SK-N-SH treated with all-trans-retinoic acid at 6 μM for 48 hours (cell line): ENCODE results near the gene AUTS2.

ENCODE experiments used
- ATAC-seq: fragments of 200-7000 bp; cut with Tn5 transposase; 3 replicates; pipeline ENCODE4 v1.9.1; 2020; ENCODE audit warnings: mild to moderate bottlenecking, moderate library complexity
- ARNTL ChIP-seq: fragments of 450-650 bp; formaldehyde crosslinking; IDR thresholded peaks from 2 replicates; pipeline ENCODE4 v1.5.0; 2020; ENCODE audit warnings: low read depth, mild to moderate bottlenecking, moderate library complexity, borderline replicate concordance
- BACH2 ChIP-seq: fragments of 250-450 bp; sonication (Bioruptor Pico); IDR thresholded peaks from 2 replicates; pipeline ENCODE4 v1.9.0; 2021; ENCODE audit warnings: mild to moderate bottlenecking, borderline replicate concordance
- CSDC2 ChIP-seq: fragments of 250-450 bp; sonication (Bioruptor Pico); IDR thresholded peaks from 2 replicates; pipeline ENCODE4 v1.5.0; 2020; ENCODE audit warnings: mild to moderate bottlenecking, moderate library complexity
- ESRRG ChIP-seq: fragments of 250-450 bp; sonication (Bioruptor Pico); IDR thresholded peaks from 2 replicates; pipeline ENCODE4 v1.6.1; 2021; ENCODE audit warnings: mild to moderate bottlenecking
- GLIS3 ChIP-seq: fragments of 250-450 bp; sonication (Bioruptor Pico); IDR thresholded peaks from 2 replicates; pipeline ENCODE4 v1.5.0; 2020; ENCODE audit warnings: mild to moderate bottlenecking, moderate library complexity
- ISL1 ChIP-seq: fragments of 250-450 bp; sonication (Bioruptor Pico); IDR thresholded peaks from 2 replicates; pipeline ENCODE4 v2.1.2; 2022; ENCODE audit warnings: mild to moderate bottlenecking, moderate library complexity
- OSR1 ChIP-seq: fragments of 250-450 bp; sonication (Bioruptor Pico); IDR thresholded peaks from 2 replicates; pipeline ENCODE4 v1.8.0; 2022; ENCODE audit warnings: moderate library complexity, mild to moderate bottlenecking, inconsistent platforms
- PPARA ChIP-seq: fragments of 250-450 bp; sonication (Bioruptor Pico); IDR thresholded peaks from 2 replicates; pipeline ENCODE4 v1.5.0; 2020; ENCODE audit warnings: mild to moderate bottlenecking, borderline replicate concordance
- RARB ChIP-seq: fragments of 250-450 bp; sonication (Bioruptor Pico); IDR thresholded peaks from 2 replicates; pipeline ENCODE4 v1.8.0; 2021; ENCODE audit warnings: mild to moderate bottlenecking, moderate library complexity
- SNAI2 ChIP-seq: fragments of 250-450 bp; sonication (Bioruptor Pico); IDR thresholded peaks from 2 replicates; pipeline ENCODE4 v1.5.0; 2020; ENCODE audit warnings: mild to moderate bottlenecking, moderate library complexity
- TCF4 ChIP-seq: fragments of 250-450 bp; sonication (Bioruptor Pico); IDR thresholded peaks from 2 replicates; pipeline ENCODE4 v1.8.0; 2021; ENCODE audit warnings: mild to moderate bottlenecking, moderate library complexity, borderline replicate concordance
- TOX ChIP-seq: fragments of 250-450 bp; sonication (Bioruptor Pico); IDR thresholded peaks from 2 replicates; pipeline ENCODE4 v1.8.0; 2021; ENCODE audit warnings: mild to moderate bottlenecking, moderate library complexity, borderline replicate concordance
- ZC3H10 ChIP-seq: fragments of 250-450 bp; sonication (Bioruptor Pico); IDR thresholded peaks from 2 replicates; pipeline ENCODE4 v1.5.1; 2021; ENCODE audit warnings: mild to moderate bottlenecking, moderate library complexity
- ZFP3 ChIP-seq: fragments of 250-450 bp; sonication (Bioruptor Pico); IDR thresholded peaks from 2 replicates; pipeline ENCODE4 v1.5.0; 2020; ENCODE audit warnings: mild to moderate bottlenecking, moderate library complexity
- ZFP30 ChIP-seq: fragments of 450-650 bp; formaldehyde crosslinking; IDR thresholded peaks from 2 replicates; pipeline ENCODE4 v1.5.0; 2022; ENCODE audit warnings: mild to moderate bottlenecking, moderate library complexity
- ZNF565 ChIP-seq: fragments of 450-650 bp; formaldehyde crosslinking; conservative IDR thresholded peaks from 2 replicates; pipeline ENCODE4 v1.5.0; 2020; ENCODE audit warnings: low read depth, mild to moderate bottlenecking, moderate library complexity
- ZNF70 ChIP-seq: fragments of 450-650 bp; formaldehyde crosslinking; IDR thresholded peaks from 2 replicates; pipeline ENCODE4 v1.5.0; 2020; ENCODE audit warnings: mild to moderate bottlenecking, moderate library complexity
- ZNF8 ChIP-seq: fragments of 450-650 bp; formaldehyde crosslinking; IDR thresholded peaks from 2 replicates; pipeline ENCODE4 v1.5.0; 2020; ENCODE audit warnings: mild to moderate bottlenecking, moderate library complexity
- TF ChIP-seq, protein P1 (sequence below): fragments of 250-450 bp; sonication (Bioruptor Pico); IDR thresholded peaks from 2 replicates; pipeline ENCODE4 v1.5.1; 2021; ENCODE audit warnings: mild to moderate bottlenecking, moderate library complexity
- TF ChIP-seq, protein P2 (sequence below): fragments of 250-450 bp; sonication (Bioruptor Pico); IDR thresholded peaks from 2 replicates; pipeline ENCODE4 v1.5.1; 2020; ENCODE audit warnings: low read depth, mild to moderate bottlenecking, moderate library complexity
- TF ChIP-seq, protein P3 (sequence below): fragments of 250-450 bp; sonication (Bioruptor Pico); IDR thresholded peaks from 2 replicates; pipeline ENCODE4 v1.8.0; 2021; ENCODE audit warnings: low read depth, mild to moderate bottlenecking, moderate library complexity, borderline replicate concordance
- TF ChIP-seq, protein P4 (sequence below): fragments of 250-450 bp; sonication (Bioruptor Pico); IDR thresholded peaks from 2 replicates; pipeline ENCODE4 v1.8.0; 2020; ENCODE audit warnings: mild to moderate bottlenecking, moderate library complexity, borderline replicate concordance
- TF ChIP-seq, protein P5 (sequence below): fragments of 250-450 bp; sonication (Bioruptor Pico); IDR thresholded peaks from 2 replicates; pipeline ENCODE4 v1.5.0; 2020; ENCODE audit warnings: mild to moderate bottlenecking, moderate library complexity

AUTS2 gene

DNA sequence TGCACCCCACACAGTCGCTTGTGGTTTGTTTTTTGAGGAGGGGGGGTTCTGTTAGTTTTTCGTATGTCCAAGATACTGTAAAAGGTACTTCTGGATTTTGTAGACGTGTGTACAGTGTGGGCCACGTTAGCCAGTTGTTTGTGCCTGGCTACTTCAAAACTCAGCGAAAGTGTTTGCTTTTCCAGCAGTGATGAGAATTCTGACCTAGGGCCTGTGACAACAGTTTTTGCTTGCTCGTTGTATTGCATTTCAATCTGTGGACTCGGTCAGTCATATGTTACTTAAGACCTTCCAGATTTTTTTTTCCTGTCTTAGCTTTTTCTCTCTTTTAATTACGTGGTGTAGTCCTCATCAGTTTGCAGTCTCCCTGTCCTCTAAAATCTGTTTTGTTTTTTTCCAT lies 1194.8 kb downstream of the AUTS2 start:
- ATAC-seq: no peak
- TF ChIP-seq GLIS3 (CRISPR knock-in tag) (no peak), CSDC2 (CRISPR knock-in tag) (no peak), BACH2 (CRISPR knock-in tag) (no peak), ZC3H10 (CRISPR knock-in tag) (no peak), RARB (no peak), SNAI2 (CRISPR knock-in tag) (no peak), PPARA (CRISPR knock-in tag) (no peak), ZNF8 (CRISPR knock-in tag) (no peak), ESRRG (CRISPR knock-in tag) (no peak), OSR1 (CRISPR knock-in tag) (no peak), TOX (CRISPR knock-in tag) (no peak), TCF4 (CRISPR knock-in tag) (no peak), ZFP3 (CRISPR knock-in tag) (no peak), ISL1 (CRISPR knock-in tag) (no peak), ZNF565 (CRISPR knock-in tag) (no peak), ZNF70 (no peak)
- TF ChIP-seq, protein P1, sequence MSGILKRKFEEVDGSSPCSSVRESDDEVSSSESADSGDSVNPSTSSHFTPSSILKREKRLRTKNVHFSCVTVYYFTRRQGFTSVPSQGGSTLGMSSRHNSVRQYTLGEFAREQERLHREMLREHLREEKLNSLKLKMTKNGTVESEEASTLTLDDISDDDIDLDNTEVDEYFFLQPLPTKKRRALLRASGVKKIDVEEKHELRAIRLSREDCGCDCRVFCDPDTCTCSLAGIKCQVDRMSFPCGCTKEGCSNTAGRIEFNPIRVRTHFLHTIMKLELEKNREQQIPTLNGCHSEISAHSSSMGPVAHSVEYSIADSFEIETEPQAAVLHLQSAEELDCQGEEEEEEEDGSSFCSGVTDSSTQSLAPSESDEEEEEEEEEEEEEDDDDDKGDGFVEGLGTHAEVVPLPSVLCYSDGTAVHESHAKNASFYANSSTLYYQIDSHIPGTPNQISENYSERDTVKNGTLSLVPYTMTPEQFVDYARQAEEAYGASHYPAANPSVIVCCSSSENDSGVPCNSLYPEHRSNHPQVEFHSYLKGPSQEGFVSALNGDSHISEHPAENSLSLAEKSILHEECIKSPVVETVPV (CRISPR knock-in tag): no peak
- TF ChIP-seq, protein P2, sequence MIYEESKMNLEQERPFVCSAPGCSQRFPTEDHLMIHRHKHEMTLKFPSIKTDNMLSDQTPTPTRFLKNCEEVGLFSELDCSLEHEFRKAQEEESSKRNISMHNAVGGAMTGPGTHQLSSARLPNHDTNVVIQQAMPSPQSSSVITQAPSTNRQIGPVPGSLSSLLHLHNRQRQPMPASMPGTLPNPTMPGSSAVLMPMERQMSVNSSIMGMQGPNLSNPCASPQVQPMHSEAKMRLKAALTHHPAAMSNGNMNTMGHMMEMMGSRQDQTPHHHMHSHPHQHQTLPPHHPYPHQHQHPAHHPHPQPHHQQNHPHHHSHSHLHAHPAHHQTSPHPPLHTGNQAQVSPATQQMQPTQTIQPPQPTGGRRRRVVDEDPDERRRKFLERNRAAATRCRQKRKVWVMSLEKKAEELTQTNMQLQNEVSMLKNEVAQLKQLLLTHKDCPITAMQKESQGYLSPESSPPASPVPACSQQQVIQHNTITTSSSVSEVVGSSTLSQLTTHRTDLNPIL: no peak

DNA sequence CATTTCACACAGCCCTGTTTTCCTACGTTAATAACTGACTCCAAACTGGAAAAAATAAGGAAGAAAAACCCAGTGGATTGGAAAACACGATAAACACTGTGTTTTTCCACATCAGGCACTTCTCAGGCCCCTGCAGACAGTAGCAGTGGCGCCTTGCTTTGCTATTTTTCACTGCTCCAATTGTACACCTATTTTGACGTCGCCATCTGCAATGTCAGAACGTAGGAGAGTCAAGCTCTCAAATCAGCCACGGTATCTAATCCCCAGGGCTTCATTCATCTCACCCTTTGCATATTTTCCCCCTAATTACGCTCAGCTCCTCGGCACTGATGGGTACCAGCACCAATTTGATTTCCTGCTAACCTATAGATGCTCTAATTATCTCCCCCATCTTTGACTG lies 1195.5 kb downstream of the AUTS2 start:
- ATAC-seq: no peak
- TF ChIP-seq ISL1 (CRISPR knock-in tag): no peak
- no peak for TF ChIP-seq ESRRG (CRISPR knock-in tag)
- TF ChIP-seq, protein P3, sequence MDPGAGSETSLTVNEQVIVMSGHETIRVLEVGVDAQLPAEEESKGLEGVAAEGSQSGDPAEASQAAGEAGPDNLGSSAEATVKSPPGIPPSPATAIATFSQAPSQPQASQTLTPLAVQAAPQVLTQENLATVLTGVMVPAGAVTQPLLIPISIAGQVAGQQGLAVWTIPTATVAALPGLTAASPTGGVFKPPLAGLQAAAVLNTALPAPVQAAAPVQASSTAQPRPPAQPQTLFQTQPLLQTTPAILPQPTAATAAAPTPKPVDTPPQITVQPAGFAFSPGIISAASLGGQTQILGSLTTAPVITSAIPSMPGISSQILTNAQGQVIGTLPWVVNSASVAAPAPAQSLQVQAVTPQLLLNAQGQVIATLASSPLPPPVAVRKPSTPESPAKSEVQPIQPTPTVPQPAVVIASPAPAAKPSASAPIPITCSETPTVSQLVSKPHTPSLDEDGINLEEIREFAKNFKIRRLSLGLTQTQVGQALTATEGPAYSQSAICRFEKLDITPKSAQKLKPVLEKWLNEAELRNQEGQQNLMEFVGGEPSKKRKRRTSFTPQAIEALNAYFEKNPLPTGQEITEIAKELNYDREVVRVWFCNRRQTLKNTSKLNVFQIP (CRISPR knock-in tag): no peak
- no peak for TF ChIP-seq GLIS3 (CRISPR knock-in tag)
- TF ChIP-seq ZNF70: no peak
- TF ChIP-seq ZFP30 (CRISPR knock-in tag): no peak
- TF ChIP-seq OSR1 (CRISPR knock-in tag): no peak
- TF ChIP-seq RARB: no peak
- TF ChIP-seq PPARA (CRISPR knock-in tag): no peak
- TF ChIP-seq TOX (CRISPR knock-in tag): no peak
- TF ChIP-seq SNAI2 (CRISPR knock-in tag): no peak

DNA sequence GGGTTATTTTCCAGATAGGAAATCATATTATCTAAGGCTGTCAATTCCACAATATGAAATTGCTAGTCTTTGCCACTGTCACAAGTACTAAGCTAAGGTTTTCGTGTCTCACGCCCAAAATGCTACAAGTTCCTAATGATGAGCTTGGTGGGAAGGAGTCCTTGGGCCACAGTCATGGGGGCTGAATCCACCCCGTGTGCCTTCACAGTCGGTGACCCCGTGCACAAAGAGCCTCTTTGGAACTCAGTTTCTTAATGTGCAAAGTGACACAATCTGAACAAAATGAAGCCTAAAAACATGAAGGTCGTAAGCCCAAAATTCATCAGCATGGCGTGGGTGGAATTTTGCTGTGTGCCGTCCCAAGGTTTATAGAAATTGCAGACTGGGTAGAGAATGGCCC lies 1196.7 kb downstream of the AUTS2 start:
- TF ChIP-seq ESRRG (CRISPR knock-in tag) (no peak), PPARA (CRISPR knock-in tag) (no peak), ZC3H10 (CRISPR knock-in tag) (no peak), RARB (no peak), ARNTL (CRISPR knock-in tag) (no peak), ZFP30 (CRISPR knock-in tag) (no peak), ZNF70 (no peak), OSR1 (CRISPR knock-in tag) (no peak), ZNF8 (CRISPR knock-in tag) (no peak), ISL1 (CRISPR knock-in tag) (no peak), TOX (CRISPR knock-in tag) (no peak), SNAI2 (CRISPR knock-in tag) (no peak), GLIS3 (CRISPR knock-in tag) (no peak)
- TF ChIP-seq, protein P2: no peak
- TF ChIP-seq, protein P4, sequence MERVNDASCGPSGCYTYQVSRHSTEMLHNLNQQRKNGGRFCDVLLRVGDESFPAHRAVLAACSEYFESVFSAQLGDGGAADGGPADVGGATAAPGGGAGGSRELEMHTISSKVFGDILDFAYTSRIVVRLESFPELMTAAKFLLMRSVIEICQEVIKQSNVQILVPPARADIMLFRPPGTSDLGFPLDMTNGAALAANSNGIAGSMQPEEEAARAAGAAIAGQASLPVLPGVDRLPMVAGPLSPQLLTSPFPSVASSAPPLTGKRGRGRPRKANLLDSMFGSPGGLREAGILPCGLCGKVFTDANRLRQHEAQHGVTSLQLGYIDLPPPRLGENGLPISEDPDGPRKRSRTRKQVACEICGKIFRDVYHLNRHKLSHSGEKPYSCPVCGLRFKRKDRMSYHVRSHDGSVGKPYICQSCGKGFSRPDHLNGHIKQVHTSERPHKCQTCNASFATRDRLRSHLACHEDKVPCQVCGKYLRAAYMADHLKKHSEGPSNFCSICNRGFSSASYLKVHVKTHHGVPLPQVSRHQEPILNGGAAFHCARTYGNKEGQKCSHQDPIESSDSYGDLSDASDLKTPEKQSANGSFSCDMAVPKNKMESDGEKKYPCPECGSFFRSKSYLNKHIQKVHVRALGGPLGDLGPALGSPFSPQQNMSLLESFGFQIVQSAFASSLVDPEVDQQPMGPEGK (CRISPR knock-in tag): no peak
- TF ChIP-seq, protein P5, sequence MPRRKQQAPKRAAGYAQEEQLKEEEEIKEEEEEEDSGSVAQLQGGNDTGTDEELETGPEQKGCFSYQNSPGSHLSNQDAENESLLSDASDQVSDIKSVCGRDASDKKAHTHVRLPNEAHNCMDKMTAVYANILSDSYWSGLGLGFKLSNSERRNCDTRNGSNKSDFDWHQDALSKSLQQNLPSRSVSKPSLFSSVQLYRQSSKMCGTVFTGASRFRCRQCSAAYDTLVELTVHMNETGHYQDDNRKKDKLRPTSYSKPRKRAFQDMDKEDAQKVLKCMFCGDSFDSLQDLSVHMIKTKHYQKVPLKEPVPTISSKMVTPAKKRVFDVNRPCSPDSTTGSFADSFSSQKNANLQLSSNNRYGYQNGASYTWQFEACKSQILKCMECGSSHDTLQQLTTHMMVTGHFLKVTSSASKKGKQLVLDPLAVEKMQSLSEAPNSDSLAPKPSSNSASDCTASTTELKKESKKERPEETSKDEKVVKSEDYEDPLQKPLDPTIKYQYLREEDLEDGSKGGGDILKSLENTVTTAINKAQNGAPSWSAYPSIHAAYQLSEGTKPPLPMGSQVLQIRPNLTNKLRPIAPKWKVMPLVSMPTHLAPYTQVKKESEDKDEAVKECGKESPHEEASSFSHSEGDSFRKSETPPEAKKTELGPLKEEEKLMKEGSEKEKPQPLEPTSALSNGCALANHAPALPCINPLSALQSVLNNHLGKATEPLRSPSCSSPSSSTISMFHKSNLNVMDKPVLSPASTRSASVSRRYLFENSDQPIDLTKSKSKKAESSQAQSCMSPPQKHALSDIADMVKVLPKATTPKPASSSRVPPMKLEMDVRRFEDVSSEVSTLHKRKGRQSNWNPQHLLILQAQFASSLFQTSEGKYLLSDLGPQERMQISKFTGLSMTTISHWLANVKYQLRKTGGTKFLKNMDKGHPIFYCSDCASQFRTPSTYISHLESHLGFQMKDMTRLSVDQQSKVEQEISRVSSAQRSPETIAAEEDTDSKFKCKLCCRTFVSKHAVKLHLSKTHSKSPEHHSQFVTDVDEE (CRISPR knock-in tag): no peak
- TF ChIP-seq, protein P3 (CRISPR knock-in tag): no peak
- ATAC-seq: no peak
